GM06990 (cell line): Measurements from ENCODE around the gene KRT20.

Experiments
- DNase-seq: peaks from one replicate; pipeline ENCODE4 v3.0.0-alpha.2; 2011; ENCODE audit not compliant: insufficient read length; ENCODE audit errors: extremely low read depth
- H3K27me3 ChIP-seq: replicated peaks from 2 replicates; pipeline ENCODE4 v1.6.0; 2011; ENCODE audit warnings: low read length; ENCODE audit not compliant: control insufficient read depth, insufficient read depth
- H3K36me3 ChIP-seq: 2 replicates; pipeline ENCODE4 v1.5.1; 2011; ENCODE audit warnings: low read length; ENCODE audit not compliant: control insufficient read depth, insufficient read depth
- H3K4me3 ChIP-seq: replicated peaks from 2 replicates; pipeline ENCODE4 v1.5.1; 2011; ENCODE audit warnings: low read depth, mild to moderate bottlenecking, control low read depth, low read length
- TF ChIP-seq, protein P1 (sequence below): IDR thresholded peaks from 2 replicates; pipeline ENCODE4 v1.5.1; 2011; ENCODE audit warnings: low read length, control low read depth, mild to moderate bottlenecking, inconsistent platforms; ENCODE audit not compliant: insufficient read depth, poor library complexity, severe bottlenecking

KRT20 gene

DNA sequence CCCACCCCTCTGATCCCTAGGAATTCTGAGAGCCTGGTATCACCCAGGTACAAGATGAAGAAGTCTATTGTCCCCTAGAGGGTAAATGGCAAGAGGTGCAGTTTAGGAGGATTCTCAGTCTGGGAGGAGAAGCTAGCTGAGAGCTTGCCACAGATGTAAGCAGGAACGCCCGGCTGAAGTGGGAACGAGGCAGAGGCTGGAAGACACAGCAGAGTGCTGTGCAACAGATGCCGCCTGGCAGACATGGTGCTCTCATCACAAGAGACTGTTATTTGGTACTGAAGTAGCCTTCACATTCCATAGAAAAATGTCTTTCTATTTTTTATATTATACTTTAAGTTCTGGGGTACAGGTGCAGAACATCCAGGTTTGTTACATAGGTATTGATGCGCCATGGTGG, 20.3 kb upstream of the KRT20 start:
- no peak overlapping the region for H3K4me3 ChIP-seq
- H3K36me3 ChIP-seq, result no peaks in the 10 kb centered on the region
- DNase-seq, result no peak
- TF ChIP-seq, protein P1, sequence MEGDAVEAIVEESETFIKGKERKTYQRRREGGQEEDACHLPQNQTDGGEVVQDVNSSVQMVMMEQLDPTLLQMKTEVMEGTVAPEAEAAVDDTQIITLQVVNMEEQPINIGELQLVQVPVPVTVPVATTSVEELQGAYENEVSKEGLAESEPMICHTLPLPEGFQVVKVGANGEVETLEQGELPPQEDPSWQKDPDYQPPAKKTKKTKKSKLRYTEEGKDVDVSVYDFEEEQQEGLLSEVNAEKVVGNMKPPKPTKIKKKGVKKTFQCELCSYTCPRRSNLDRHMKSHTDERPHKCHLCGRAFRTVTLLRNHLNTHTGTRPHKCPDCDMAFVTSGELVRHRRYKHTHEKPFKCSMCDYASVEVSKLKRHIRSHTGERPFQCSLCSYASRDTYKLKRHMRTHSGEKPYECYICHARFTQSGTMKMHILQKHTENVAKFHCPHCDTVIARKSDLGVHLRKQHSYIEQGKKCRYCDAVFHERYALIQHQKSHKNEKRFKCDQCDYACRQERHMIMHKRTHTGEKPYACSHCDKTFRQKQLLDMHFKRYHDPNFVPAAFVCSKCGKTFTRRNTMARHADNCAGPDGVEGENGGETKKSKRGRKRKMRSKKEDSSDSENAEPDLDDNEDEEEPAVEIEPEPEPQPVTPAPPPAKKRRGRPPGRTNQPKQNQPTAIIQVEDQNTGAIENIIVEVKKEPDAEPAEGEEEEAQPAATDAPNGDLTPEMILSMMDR, result no peak
- H3K27me3 ChIP-seq, result no peaks in the 10 kb centered on the region; the same call in none of the 2 replicates

DNA sequence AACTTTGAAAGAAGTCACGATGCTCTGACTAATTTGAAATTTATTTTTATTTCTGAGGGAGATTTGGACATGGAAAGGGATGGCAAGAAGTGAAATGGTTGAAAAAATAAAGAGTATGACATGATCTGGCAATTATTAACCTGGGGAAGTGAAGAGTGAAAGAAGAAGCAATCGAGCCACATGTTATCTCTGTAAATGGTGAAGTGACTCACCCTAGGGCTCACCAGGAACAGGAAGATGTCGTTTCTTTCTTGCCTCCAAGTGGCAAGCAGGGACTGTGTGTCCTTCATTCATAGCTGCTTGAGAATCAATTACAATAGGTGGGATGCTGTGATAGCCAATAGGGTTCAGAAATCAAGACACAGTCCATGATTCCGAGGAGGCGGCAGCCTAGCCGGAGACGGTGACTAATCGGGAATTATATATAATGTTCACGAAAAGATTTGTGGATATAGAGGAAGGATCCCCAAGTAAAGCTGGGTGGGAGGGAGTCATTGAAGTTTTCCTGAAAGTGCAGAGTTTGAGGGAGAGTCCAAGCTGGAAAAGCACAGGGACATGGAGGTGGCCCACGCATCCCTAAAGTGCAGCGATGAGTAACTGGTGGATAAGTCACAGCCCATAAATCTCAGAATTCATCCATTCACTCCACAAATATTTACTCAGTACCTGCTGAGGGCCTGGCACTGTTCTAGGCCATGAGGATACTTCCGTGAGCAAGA, 18.2 kb upstream of the KRT20 start:
- TF ChIP-seq, protein P1, result no peak
- no peak overlapping the region for H3K4me3 ChIP-seq
- H3K36me3 ChIP-seq, result no peaks in the 10 kb centered on the region
- H3K27me3 ChIP-seq, result no peaks in the 10 kb centered on the region; the same call in none of the 2 replicates
- DNase-seq, result no peak

DNA sequence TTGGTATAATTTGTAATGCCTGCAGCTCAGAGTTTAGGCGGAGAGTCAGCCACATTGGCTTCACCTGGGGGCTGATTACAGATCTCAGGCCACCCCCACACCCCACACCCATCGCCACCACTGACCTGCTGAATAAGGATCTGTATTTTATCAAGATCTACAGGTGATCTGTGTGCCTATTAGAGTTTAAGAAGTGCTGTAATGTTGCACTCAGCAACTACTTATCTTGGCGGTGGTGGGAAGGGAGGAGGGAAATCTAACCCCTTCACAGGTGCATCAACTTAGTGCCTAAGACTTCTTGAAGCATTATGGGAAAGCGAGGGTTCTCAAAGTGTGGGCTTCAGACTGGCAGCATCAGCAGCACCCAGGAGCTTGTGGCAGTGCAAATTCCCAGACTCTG, 17.5 kb upstream of the KRT20 start:
- TF ChIP-seq, protein P1, result no peak
- no peak for DNase-seq
- Histone ChIP-seq H3K36me3 (no peaks in the 10 kb centered on the region), H3K4me3 (no peak overlapping the region), H3K27me3 (no peaks in the 10 kb centered on the region; the same call in none of the 2 replicates)

DNA sequence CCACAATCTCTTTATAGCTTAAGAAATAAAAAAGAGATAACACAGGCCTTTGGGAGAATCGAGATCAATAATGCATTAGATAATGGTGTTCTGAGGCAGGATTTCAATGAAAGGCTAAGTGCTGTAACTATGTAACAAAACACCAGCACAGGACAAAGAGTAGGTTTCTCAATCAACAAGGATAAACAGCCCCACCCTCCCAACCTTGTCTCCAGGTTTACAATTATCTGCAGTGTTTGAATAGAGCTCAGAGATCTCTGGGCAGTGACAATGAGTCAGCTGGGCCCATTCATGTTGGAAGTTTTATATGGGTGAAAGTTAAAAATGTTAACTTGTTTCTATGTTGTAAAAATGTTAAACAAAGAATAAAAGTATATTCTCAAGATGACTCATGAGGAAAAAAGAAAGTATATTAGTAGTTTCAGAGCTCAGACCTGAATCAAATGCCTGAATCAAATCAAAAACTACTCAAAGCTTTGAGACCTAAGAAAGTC, 17.0 kb upstream of the KRT20 start:
- no peak overlapping the region for H3K4me3 ChIP-seq
- no peaks in the 10 kb centered on the region; the same call in none of the 2 replicates for H3K27me3 ChIP-seq
- H3K36me3 ChIP-seq, result no peaks in the 10 kb centered on the region
- TF ChIP-seq, protein P1, result no peak
- no peak for DNase-seq

DNA sequence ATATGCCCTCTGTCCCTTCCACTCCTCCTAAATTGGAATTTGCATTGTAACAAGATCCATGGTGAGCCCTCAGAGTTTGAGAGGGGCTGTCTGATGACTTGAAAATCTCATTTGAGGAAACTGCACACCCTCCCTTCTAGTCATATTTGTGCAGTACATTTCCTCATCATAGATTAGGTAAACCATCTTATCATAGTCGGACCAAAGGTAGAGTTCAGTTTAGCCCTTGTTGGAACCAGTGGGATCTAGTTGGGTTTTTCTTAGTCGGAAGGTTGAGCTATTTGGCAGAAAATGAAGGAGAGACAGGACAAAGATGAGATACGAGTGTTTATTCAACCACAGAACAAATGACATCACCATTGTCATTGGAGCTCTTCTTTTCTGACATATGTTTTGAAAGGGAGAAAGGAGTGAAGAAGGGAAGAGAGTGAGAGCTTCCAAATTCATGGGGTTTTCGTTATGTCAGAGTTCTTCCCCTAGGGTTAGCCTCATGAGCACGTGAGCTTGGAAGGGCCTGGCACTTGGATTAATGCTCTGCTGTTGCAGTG, 15.8 kb upstream of the KRT20 start:
- no peak for DNase-seq
- Histone ChIP-seq H3K36me3 (no peaks in the 10 kb centered on the region), H3K27me3 (no peaks in the 10 kb centered on the region; the same call in 1 of the 2 replicates), H3K4me3 (no peak overlapping the region)
- TF ChIP-seq, protein P1, result no peak
